ENCODE data around the gene CBR1.

The CBR1 gene

GRCh38 chr21:36024782-36025181 is 45.0 kb upstream of the CBR1 start:
- no peak overlapping the region for H3K27ac ChIP-seq (replicated peaks)
- TF ChIP-seq GABPA (IDR thresholded peaks at IDR 0.05; ENCODE audit: low read depth) (no peak), POLR2AphosphoS5 (IDR thresholded peaks at IDR 0.05; ENCODE audit: low read depth) (no peak), SPI1 (IDR thresholded peaks at IDR 0.05; ENCODE audit: borderline replicate concordance, low read depth) (no peak), REST (IDR thresholded peaks at IDR 0.05; ENCODE audit: insufficient replicate concordance, low read depth) (no peak), CTCF (IDR thresholded peaks at IDR 0.05; ENCODE audit: insufficient read depth, low read length) (no peak)
- DNase-seq (ENCODE audit: low read depth in 1 of 2, low spot score in 1 of 2): no peak
- H3K4me3 ChIP-seq (replicated peaks; ENCODE audit: insufficient read depth, low read length): no peak overlapping the region
- H3K27me3 ChIP-seq (ENCODE audit: insufficient read depth, poor library complexity, severe bottlenecking): no peaks in the 10 kb centered on the region

GRCh38 chr21:36027347-36027746 is 42.5 kb upstream of the CBR1 start:
- TF ChIP-seq CTCF (IDR thresholded peaks at IDR 0.05; ENCODE audit: insufficient read depth, low read length) (no peak), GABPA (IDR thresholded peaks at IDR 0.05; ENCODE audit: low read depth) (no peak), SPI1 (IDR thresholded peaks at IDR 0.05; ENCODE audit: borderline replicate concordance, low read depth) (no peak)
- Histone ChIP-seq H3K27me3 (ENCODE audit: insufficient read depth, poor library complexity, severe bottlenecking) (no peaks in the 10 kb centered on the region), H3K4me3 (replicated peaks; ENCODE audit: insufficient read depth, low read length) (no peak overlapping the region), H3K27ac (replicated peaks) (no peak overlapping the region)
- DNase-seq (ENCODE audit: low read depth in 1 of 2, low spot score in 1 of 2): no peak

- Histone ChIP-seq H3K27me3 (ENCODE audit: insufficient read depth, poor library complexity, severe bottlenecking) (no peaks in the 10 kb centered on the region), H3K4me3 (replicated peaks; ENCODE audit: insufficient read depth, low read length) (no peak overlapping the region), H3K27ac (replicated peaks) (no peak overlapping the region)
- peak; percentile 42 to 71 for DNase-seq (ENCODE audit: low read depth in 1 of 2, low spot score in 1 of 2)
- TF ChIP-seq CTCF (IDR thresholded peaks at IDR 0.05; ENCODE audit: insufficient read depth, low read length): peak; percentile 98
- TF ChIP-seq GABPA (IDR thresholded peaks at IDR 0.05; ENCODE audit: low read depth): no peak
- no peak for TF ChIP-seq SPI1 (IDR thresholded peaks at IDR 0.05; ENCODE audit: borderline replicate concordance, low read depth)
These were observed 41.4 kb upstream of the CBR1 start for GRCh38 chr21:36028127-36029069.

GRCh38 chr21:36029309-36029708 is 40.5 kb upstream of the CBR1 start:
- no peaks in the 10 kb centered on the region for H3K27me3 ChIP-seq (ENCODE audit: insufficient read depth, poor library complexity, severe bottlenecking)
- no peak overlapping the region for H3K4me3 ChIP-seq (replicated peaks; ENCODE audit: insufficient read depth, low read length)

More at GRCh38 chr21:36029309-36029708, 40.5 kb upstream of the CBR1 start:
- TF ChIP-seq SPI1 (IDR thresholded peaks at IDR 0.05; ENCODE audit: borderline replicate concordance, low read depth) (no peak), REST (IDR thresholded peaks at IDR 0.05; ENCODE audit: insufficient replicate concordance, low read depth) (no peak), CTCF (IDR thresholded peaks at IDR 0.05; ENCODE audit: insufficient read depth, low read length) (no peak), GABPA (IDR thresholded peaks at IDR 0.05; ENCODE audit: low read depth) (no peak), POLR2AphosphoS5 (IDR thresholded peaks at IDR 0.05; ENCODE audit: low read depth) (no peak)
- no peak for DNase-seq (ENCODE audit: low read depth in 1 of 2, low spot score in 1 of 2)
- H3K27ac ChIP-seq (replicated peaks): no peak overlapping the region
